NCI-H510A (cell line): ENCODE measurements around the gene MRPL52.
"Not testable (repeated sequence)": the region's sequence is repeated elsewhere in the genome, so short reads cannot be mapped to it uniquely, and the experiment has no call there.

Experiments used
- DNase-seq: peaks from one replicate; lab custom pipeline; 2025; lab: John Stamatoyannopoulos, UW

The MRPL52 gene

GRCh38 chr14:22808388-22809209 lies 21.1 kb upstream of the MRPL52 start:
- DNase-seq = no peak

GRCh38 chr14:22811722-22812121 lies 18.0 kb upstream of the MRPL52 start:
- no peak for DNase-seq

- no peak for DNase-seq
Observed at GRCh38 chr14:22812744-22813143, 16.9 kb upstream of the MRPL52 start.

- no peak for DNase-seq
Observed at GRCh38 chr14:22813145-22813544, 16.5 kb upstream of the MRPL52 start.

GRCh38 chr14:22814373-22814772 lies 15.3 kb upstream of the MRPL52 start:
- DNase-seq = no peak

- no peak for DNase-seq
Observed at GRCh38 chr14:22814941-22815713, 14.6 kb upstream of the MRPL52 start, which contains the start of gene SLC7A7. TSS of gene SLC7A7 (minus strand) at chr14:22815435. CDS start at chr14:22813398, 2,037 bp downstream.

GRCh38 chr14:22819151-22819988 lies 10.3 kb upstream of the MRPL52 start:
- no peak for DNase-seq

GRCh38 chr14:22820731-22821130 lies 9.0 kb upstream of the MRPL52 start:
- no peak for DNase-seq

- DNase-seq = no peak
Observed at GRCh38 chr14:22821193-22822015, 8.3 kb upstream of the MRPL52 start.

- no peak for DNase-seq
Observed at GRCh38 chr14:22822016-22822570, 7.6 kb upstream of the MRPL52 start.

GRCh38 chr14:22822571-22823098 lies 7.1 kb upstream of the MRPL52 start:
- no peak for DNase-seq

- no peak for DNase-seq
Observed at GRCh38 chr14:22824711-22825359, 4.9 kb upstream of the MRPL52 start.

- DNase-seq = not testable (repeated sequence)
Observed at GRCh38 chr14:22829076-22829660, 519 bp upstream of the MRPL52 start.

GRCh38 chr14:22830443-22831010 lies 840 bp downstream of the MRPL52 start:
- no peak for DNase-seq

GRCh38 chr14:22835505-22835904 lies 5.8 kb downstream of the MRPL52 start:
- DNase-seq = no peak

GRCh38 chr14:22836301-22837113 lies 6.8 kb downstream of the MRPL52 start, which contains the start of gene MMP14:
TSS of gene MMP14 (plus strand) at chr14:22836585. CDS start at chr14:22836818, 233 bp downstream.
- no peak for DNase-seq

GRCh38 chr14:22837114-22837749 lies 7.5 kb downstream of the MRPL52 start:
- no peak for DNase-seq
